HG02852 (cell line): Measurements from ENCODE around the gene SORBS2.

Experiments used
- ATAC-seq: cut with Tn5 transposase; IDR thresholded peaks from one replicate; pipeline ENCODE4 v1.9.1; 2021; ENCODE audit warnings: mild to moderate bottlenecking, moderate library complexity; ENCODE audit not compliant: unreplicated experiment

SORBS2 gene

DNA sequence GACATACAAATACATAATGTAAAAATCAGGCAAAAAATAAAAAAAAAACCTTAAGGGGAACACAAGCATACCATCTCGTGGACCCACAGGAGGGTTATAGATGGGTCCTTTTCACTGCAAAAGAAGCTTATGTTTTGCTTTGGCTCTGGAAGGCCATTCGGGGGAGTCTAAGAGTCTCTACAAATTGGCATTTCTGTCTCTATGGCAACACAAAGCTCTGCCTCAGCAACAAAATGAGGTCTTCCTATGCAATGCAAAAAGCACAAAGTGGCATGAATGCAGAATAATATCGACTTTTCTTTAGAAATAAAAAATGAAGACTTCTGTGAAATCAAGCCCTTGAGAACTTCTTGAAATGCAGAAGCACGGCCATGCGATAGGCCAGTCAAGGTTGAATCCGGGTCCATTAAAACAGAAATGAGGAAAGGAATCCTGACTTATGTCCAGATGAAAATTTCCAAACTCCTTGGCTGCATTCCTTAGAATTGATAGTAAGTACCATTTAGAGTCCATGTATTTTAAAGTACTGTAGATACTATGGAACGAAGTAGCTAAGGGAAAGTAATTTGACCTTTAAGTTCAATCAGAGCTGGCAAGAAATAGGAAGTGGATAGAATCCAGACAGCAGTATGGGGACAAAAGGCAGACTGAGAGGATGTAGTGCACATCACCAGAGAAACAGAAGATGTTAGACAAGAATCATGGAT lies 213.0 kb downstream of the SORBS2 start:
- ATAC-seq: no peak

DNA sequence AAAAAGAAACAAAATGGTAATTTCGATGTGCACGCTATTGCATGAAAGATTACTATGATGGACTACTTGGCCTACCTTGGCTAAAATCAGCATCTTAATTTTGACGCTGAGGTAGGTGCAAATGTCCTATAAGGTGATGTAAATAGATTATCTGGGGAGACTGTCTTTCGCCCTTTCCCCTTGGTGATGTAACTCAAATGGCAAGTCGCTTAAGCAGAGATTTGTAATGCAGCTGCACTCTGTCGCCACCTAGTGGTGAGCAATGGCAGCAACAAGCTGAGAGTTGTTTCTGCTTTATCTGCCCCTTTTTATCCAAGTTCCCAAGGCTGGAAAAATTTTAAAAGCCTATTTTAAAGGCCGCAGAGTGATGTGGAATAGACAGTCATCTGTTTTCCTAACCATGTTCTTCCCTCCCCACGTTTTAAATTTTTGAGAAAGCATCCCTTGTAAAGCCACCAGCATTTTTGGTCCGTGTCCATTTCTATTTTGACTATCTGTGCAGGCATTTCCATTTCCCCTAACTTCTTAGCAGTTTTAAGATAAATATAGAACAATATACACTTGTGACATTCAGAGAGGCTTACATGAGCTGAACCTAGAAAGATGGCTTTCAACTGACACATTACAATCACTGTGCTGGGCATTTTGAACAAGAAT lies 214.3 kb downstream of the SORBS2 start:
- peak; percentile 83 for ATAC-seq

DNA sequence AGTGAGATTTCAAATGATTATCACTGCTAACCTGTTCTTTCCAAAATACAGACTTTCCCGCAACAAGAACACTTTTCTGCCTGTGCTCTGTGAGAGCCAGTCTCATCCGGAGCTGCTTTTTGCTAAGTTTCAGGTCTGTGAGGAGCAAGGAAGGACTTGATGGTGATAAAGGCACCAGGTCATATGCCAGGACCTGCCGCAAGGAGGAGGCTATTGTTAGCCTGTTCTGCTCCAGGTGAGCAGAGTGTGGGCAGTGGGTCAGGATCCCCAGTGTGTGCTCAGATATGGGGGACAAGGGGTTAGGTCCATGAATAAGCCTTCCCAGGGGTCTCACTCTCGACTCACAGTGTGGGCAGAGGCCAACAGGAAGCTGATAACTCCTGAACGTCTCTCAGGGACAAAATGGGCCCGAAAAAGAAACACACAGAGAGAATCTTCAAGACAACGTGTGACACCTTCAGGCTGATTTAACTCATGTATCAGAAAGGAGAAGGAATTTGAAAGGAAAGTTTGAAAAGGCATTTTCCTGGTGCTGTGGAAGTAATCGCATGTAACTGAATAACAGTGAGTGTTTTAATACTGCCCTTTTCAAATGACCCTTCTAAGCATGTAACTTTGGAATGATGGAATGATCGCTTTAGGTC lies 219.0 kb downstream of the SORBS2 start:
- ATAC-seq: no peak

DNA sequence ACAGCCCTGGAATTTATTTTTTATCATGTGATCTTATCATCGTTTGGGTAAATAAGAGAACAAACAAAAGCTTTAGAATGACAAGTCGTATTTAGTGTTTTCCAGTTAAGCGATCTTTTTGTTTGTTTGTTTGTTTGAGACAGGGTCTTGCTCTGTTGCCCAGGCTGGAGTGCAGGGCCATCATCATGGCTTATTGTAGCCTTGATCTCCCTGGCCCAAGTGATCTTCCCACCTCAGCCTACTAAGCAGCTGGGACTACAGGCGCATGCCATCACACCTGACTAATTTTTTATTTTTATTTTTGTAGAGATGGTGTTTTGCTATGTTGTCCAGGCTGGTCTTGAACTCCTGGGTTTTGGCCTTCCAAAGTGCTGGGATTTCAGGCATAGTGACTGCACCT lies 219.6 kb downstream of the SORBS2 start:
- no peak for ATAC-seq

DNA sequence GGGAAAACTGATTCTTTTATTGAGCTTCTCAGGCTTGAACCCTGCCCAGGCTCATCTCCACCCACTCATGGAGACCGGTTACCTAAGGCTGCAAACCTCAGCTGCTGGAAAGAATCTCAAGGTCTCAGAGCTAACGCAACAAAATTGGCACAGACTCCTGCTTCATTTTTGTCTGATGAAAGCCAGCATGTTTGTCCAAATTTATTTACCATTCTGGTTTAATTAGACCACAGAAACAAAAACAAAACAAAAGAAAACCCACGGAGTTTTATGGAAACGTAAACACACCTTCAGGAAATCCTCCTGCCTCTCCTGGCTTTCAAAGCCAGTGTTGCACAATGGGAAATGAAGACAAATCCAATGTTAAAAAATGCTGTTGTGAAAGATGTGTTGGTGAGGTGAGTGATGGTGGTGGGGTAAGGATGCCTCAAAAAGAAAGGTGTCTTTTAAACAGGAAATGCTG lies 220.3 kb downstream of the SORBS2 start:
- ATAC-seq: no peak

DNA sequence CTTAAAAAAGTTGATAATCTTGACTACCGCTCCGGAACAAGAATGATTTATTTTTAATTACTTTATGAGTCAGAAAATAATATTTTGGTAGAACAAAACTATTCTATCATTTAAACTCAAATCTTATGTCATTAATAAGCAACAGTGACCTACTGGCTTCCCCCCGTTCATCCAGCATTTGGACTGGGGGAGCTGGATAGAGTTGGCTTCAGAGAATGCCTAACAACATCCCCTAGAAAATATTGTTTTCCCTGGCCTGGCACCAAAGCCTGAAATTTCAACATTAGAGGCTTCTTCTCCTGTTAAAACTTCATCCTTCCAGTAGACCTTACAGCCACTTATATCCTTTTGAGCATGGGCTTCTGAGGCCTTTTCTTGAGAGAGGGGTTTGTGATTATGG lies 221.0 kb downstream of the SORBS2 start:
- ATAC-seq: no peak

DNA sequence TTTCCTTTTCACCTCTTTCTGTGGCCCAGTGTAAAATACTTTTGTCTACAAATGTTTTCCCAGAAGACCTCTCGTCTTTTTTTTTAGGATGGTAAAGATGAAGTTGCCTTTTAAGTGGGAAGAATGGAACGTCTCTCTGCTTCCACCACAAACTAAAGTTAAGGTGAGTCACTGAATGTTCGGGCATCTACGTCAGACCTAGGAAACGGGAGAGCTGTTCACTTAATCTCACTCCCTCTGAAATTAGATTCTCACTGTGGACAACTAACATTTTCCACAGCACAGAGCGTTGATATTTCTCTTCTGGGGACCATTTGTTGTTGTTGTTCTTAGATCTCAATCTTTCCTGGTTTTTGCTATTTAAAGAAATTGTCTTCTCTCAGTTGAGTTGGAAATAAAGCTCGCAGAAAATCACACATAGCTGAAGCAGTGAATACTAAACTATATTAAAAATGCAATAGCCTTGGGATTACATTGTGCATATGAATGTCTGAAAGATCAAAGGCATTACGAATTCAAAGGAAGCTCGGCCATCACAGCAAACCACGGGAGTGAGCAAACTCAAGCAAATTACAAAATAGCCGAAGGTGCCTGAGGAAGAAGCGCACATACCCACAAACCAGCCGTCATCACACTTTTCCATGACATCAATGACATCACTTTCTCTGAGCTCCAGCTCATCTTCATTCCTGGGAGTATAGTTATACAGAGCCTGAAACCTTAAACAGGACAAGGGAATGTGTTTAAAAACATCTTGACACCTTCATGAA lies 222.7 kb downstream of the SORBS2 start:
- no peak for ATAC-seq

DNA sequence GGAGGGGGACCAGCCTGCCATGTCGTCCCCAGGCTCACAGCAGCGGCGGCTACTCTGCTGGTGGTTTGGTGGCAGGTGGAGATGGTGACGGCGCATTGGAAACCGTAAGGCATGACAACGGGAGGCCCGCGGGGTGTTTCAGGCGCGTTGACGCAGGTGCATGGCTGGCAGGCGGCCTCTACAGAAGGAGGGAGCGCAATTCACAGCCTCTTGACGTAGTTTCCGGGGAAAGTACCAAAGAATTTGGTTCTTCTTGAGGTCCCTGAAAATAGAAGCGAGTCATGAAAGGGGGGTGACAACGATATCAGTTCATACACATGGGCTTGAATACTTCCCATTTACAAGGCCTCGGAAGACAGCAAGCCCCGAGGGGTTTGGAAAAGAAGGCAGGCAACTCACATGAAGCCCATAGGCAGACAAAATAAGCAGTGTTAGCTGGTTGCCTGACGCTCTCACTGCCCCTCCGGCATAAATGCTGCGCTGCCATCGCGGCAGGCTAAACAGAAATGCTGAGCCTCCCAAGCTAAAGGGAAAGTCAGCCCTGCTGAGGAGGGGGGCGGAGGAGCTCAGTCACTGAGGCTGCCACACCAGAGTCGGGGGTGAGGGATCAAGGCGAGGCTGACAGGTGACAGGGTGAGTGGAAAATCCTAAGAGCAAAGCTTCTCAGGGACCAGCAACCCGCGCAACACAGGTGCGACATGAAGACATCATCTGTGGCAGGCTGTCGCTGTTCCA lies 224.4 kb downstream of the SORBS2 start:
- ATAC-seq: peak; percentile 99

DNA sequence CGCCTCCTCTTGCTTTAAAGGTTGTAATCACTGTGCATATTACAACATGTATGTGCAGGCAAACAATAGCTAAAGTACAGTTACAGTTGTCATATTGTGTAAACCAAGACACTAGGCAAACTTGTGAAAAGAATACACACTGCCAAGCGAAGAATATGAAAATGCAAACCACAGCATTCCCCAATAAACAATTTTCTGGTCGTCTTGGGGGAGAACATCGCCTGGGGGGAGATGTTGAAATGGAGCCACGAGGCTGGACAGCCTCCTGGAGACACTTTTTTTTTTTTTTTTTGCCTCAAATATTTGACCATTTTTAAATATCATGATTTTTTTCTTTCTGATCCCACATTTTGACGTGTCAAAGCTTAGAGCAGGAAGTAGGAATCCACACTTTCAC lies 225.0 kb downstream of the SORBS2 start:
- no peak for ATAC-seq

DNA sequence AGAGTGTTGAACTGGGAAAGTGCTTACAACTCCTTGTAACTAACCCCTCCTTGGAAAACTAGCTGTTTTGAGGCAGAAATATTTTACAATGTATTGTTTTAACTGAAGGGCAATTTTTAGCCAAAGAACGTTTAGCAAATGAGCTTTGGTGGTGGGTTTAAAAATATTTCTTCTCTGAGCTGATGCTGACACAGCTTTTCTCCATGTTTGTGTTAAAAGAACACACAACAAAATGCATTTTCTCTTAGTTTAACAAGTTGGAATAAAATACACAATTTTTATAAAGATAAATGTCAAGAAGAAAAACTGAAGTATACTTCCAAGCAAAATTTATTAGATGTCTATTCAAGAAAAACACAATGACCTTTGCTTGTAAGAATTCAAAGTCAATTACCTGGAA lies 226.8 kb downstream of the SORBS2 start:
- no peak for ATAC-seq

DNA sequence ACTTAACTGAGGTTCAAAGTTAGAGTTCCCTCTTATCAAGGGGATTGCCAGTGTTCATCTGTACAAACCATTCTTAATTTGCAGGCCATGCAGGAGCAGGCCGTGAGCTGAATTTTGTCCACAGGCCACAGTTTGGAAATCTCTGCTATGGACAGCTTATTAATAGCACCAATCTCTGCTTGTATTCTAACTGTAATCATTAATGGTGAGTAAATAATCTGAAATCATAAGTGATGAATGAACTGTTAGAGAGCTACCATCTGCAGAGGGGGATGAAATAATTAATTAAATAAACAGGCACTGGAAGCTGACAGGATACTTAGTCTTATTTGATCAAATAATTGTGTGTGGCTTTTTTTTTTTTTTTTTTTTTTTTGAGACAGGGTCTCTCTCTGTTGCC lies 228.2 kb downstream of the SORBS2 start:
- ATAC-seq: no peak

DNA sequence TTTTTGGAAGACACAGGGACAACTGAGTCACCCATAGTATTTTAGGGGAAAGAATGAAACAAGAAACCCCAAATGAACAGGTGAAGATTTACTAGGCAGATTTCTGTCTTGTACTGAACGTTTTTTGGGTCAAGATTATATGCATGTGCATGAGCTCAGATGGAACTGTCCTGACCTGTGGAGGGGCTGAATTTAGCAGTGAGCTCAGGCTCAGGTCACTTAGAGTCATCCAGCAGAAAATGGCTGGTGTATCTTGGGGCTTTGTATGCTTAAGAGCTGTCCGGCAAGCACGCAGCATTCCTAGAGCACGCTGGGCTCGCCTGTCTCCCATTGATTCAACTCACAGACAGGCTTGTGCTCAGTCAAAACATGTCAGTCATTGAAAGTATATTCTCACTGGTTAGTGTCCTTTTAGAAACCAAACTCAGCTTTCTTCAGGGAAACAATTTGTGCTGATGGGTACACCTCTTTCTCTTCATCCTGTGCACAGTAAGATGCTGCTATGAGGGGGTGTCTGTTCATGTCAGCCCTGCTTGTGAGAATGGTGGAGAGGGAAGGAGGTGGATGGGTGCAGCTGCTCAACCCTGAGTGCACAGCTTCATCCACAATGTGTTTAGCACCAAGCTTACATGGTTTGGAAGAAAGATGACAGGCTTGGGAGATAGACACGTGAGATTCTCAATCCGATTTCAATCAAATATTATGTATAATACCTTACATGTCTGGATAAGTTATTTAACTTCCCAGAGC lies 229.2 kb downstream of the SORBS2 start:
- ATAC-seq: no peak

DNA sequence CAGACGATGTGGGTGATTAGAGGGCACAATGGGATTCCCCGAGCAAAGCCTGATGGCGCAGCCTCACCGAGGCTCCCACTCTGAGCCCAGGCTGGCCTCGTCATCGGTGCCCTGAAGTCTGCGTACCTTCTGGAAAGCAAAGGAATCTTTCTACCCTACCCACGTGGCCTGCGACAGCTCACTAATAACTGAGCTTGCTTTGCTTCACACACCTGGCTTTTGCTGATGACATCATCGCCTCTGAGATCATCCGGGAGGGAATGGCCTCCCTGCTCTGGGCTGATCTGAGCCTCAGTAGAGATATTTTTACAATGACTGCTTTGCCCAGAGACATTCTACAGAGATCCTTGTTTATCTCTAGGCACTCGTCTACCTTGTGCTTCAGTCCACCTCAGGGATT lies 231.3 kb downstream of the SORBS2 start:
- ATAC-seq: no peak

DNA sequence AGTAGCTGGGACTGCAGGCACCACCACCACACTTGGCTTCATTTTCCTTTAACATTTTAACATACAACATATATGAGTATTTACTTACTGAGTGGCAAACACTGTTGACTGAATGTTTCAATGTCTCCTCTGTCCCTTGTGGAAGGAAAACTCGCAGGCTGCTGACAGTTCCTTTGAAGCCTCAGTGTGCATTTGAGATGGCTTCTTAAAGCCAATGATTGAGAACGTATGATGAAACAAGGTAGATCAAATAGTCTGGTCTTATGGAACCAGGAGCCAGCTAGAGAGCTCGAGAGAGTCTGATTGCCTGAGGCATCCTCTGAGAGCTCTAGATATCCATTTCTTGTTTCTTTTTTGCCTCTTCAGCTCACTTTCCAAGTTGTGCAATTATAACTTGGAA lies 233.7 kb downstream of the SORBS2 start:
- ATAC-seq: no peak

DNA sequence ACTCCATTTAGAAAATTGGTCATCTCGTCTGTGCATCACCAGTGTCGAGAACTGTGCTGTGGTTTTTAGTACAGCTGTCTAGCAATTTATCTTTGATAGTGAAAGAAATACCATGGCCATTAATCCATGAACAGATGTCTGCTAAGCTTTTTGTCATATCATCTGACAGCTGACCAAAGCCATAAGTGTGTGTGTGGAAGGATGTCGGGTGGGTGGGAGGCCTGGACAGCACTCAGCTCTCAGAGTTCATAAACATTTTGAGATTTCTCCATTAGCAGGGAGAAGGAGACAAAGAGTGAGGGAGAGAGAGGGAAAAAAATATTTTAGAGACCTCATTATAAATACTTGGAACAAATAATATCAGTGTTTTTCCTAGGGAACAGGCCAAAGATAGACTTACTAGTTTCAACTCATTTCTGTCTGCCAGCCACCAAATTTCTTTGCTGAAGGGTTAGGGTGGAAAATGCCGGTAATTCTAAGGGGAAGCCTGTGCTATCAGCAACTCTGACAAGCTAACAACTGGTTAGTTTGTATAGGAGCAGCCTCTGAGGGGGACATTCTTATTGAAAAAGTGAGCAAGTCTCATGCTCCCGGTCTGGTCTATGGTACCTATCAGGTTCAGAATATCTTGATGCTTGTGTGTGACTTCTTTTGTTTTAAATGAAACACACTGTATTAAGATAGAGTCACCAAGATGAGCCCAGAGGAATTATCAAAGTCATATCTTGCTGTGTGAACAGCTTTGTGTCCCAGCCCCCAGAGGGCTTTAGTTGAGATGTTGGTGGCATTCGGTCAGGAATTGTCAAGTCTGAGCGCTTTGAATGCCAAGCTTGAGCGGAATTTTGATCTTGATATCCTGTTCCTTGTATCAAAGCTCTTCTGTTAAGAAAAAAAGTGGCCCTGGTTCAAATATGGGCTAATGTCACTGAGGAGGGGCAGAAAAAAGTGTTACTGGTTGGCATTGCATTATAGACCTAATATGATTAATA lies 234.7 kb downstream of the SORBS2 start:
- no peak for ATAC-seq

DNA sequence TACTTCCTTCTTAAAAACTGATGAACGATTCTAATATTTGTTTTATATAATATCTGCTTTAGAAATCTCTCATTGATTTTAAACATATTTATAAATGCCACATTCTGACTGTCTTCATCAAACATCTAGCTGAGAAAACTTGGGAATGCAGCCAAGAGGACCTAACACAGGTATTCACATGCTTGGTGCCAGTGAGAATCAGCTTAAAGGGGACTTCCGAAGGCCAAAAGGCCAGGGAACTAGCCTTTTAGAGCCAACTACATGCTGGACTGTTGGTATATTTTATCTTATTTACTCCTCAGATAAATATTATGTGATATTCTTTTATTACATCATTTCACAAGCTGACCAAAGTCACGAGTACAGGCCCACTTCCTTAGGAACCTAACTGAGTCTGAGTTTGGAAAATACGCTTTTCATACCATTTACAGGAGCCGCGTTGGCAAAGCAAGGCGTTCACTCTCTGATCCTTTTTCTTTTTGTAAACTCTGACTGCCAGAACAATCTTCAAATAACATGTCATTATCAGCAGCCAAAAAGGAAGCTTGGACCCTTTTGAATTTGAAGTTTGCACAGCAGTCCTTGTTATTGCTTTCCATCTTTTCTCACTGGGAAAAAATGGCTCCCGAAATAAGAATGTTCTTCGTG lies 235.6 kb downstream of the SORBS2 start:
- no peak for ATAC-seq

DNA sequence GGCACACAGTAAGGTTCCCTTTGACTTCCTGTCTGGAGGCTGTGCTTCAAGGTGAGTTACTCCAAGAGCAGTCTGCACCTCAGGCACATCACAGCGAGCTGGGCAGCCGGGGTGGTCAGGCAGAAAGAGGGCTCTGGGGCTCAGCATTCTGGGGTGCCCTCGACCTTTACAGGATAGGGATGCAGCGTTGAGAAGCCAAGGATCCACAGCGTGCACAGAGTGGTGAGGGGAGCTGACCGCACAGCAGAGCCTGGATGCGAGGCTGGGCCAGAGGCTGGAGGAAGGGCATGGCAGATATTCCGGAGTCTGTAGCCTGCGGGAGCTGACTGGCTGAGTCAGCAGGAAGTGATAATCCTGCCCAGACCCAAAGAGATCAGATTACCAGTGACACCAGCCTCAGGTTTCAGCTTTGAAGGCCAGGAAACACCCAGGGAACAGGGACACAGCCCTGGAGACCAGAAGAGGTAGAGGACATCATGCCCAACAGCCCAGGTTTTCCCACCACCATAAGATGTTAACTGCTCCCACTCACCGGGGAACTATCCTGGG lies 238.3 kb downstream of the SORBS2 start:
- no peak for ATAC-seq

DNA sequence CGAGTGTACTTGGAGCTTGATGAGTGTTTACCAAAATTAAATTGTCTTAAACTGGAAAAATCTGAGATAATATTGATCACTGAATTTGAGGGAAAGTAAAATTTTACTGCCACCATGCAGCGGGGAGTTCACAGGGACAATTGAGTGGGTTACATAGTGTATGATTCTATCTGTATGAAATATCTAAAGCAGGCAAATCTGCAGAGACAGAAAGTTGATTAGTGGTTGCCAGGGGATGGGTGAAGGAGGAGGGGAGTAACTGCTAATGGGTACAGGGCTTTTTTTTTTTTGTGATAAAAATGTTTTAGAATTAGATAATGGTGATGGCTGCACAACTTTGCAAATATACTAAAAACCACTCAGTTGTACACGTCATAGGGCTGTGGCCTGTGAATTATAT lies 241.3 kb downstream of the SORBS2 start:
- ATAC-seq: no peak
